ENCODE results near the gene UFD1.

The UFD1 gene

DNA sequence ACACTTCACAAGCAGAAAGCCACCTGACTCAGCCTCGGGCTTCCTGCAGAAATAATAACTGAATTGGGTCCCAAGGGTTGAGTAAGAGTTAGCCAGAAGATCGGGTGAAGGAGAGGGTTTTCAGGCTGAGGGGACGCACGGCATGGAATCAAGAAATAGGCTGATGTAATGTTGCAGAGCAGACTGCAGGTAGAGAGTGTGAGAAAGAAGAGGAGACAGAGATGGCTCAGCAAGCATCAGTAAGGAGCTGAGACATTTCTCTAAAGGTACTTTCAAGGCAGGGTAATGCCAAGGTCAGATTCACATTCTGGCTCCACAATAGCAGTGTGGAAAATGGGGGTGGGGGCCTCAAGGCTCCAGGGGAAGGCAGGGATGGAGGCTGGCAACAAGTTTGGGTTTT lies 66.1 kb downstream of the UFD1 start:
- no peak for TF ChIP-seq ZBTB7A (IDR thresholded peaks at IDR 0.05; ENCODE audit: low read depth)
- TF ChIP-seq RAD21 (IDR thresholded peaks at IDR 0.05; ENCODE audit: low read depth) = no peak
- no peak for TF ChIP-seq YY1 (IDR thresholded peaks at IDR 0.05; ENCODE audit: low read depth)
- no peak for TF ChIP-seq CEBPB (IDR thresholded peaks at IDR 0.05)
- TF ChIP-seq FOXM1 (IDR thresholded peaks at IDR 0.05; ENCODE audit: borderline replicate concordance, low read depth) = no peak
- TF ChIP-seq EGR1 (IDR thresholded peaks at IDR 0.05) = no peak
- TF ChIP-seq TEAD4 (IDR thresholded peaks at IDR 0.05) = no peak
- TF ChIP-seq, protein P1, sequence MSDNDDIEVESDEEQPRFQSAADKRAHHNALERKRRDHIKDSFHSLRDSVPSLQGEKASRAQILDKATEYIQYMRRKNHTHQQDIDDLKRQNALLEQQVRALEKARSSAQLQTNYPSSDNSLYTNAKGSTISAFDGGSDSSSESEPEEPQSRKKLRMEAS (IDR thresholded peaks at IDR 0.05) = no peak
- TF ChIP-seq, protein P2, sequence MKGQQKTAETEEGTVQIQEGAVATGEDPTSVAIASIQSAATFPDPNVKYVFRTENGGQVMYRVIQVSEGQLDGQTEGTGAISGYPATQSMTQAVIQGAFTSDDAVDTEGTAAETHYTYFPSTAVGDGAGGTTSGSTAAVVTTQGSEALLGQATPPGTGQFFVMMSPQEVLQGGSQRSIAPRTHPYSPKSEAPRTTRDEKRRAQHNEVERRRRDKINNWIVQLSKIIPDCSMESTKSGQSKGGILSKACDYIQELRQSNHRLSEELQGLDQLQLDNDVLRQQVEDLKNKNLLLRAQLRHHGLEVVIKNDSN (IDR thresholded peaks at IDR 0.05) = no peak

DNA sequence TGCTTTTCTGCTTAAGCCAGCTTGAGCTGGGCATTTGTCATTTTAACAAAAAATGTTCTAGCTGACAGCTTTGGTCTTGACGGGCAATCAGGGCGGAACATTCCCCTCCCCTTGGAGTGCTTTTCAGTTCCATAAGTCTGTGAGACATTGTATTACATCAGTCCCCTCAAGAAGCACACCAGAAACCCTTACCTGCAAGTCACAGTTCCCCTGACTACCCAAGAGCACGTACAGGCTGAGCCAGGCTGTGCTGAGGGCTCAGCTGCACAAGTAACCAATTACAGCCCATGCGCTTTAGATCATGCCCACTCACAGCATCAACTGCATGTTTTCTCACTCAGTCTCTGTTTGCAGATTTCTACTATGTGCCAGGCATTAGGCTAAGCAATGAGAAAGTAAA lies 66.5 kb downstream of the UFD1 start:
- TF ChIP-seq EGR1 (IDR thresholded peaks at IDR 0.05) = no peak
- TF ChIP-seq CREB1 (IDR thresholded peaks at IDR 0.05; ENCODE audit: low read depth) = no peak
- TF ChIP-seq FOXM1 (IDR thresholded peaks at IDR 0.05; ENCODE audit: borderline replicate concordance, low read depth) = no peak
- TF ChIP-seq NFIC (IDR thresholded peaks at IDR 0.05) = no peak
- TF ChIP-seq, protein P2 (IDR thresholded peaks at IDR 0.05) = no peak
- TF ChIP-seq EP300 (IDR thresholded peaks at IDR 0.05; ENCODE audit: borderline replicate concordance) = no peak
- no peak for TF ChIP-seq CEBPB (IDR thresholded peaks at IDR 0.05)
- TF ChIP-seq TAF1 (IDR thresholded peaks at IDR 0.05; ENCODE audit: low read depth) = no peak
- TF ChIP-seq, protein P3, sequence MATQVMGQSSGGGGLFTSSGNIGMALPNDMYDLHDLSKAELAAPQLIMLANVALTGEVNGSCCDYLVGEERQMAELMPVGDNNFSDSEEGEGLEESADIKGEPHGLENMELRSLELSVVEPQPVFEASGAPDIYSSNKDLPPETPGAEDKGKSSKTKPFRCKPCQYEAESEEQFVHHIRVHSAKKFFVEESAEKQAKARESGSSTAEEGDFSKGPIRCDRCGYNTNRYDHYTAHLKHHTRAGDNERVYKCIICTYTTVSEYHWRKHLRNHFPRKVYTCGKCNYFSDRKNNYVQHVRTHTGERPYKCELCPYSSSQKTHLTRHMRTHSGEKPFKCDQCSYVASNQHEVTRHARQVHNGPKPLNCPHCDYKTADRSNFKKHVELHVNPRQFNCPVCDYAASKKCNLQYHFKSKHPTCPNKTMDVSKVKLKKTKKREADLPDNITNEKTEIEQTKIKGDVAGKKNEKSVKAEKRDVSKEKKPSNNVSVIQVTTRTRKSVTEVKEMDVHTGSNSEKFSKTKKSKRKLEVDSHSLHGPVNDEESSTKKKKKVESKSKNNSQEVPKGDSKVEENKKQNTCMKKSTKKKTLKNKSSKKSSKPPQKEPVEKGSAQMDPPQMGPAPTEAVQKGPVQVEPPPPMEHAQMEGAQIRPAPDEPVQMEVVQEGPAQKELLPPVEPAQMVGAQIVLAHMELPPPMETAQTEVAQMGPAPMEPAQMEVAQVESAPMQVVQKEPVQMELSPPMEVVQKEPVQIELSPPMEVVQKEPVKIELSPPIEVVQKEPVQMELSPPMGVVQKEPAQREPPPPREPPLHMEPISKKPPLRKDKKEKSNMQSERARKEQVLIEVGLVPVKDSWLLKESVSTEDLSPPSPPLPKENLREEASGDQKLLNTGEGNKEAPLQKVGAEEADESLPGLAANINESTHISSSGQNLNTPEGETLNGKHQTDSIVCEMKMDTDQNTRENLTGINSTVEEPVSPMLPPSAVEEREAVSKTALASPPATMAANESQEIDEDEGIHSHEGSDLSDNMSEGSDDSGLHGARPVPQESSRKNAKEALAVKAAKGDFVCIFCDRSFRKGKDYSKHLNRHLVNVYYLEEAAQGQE (IDR thresholded peaks at IDR 0.05; ENCODE audit: low read depth) = no peak
- TF ChIP-seq RAD21 (IDR thresholded peaks at IDR 0.05; ENCODE audit: low read depth) = no peak

DNA sequence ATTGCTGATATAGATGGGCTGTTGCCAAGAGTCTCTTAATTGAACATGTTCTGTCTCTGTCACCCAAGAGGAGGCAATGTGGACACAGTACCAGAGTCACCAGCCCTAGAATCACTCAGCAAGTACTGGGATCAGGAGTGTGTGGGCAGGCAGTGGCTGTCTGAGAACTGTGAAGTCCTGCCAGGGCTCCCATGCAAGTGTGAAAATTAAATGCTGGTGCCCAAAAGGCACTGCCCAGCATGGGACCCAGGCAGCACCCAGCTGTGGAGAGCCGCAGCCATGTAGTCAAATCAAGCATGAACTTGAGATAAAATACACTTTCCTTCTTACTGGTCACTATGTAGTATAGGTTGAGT lies 67.3 kb downstream of the UFD1 start:
- TF ChIP-seq, protein P3 (IDR thresholded peaks at IDR 0.05; ENCODE audit: low read depth) = no peak
- TF ChIP-seq NFIC (IDR thresholded peaks at IDR 0.05) = no peak
- TF ChIP-seq TEAD4 (IDR thresholded peaks at IDR 0.05) = no peak
- TF ChIP-seq RAD21 (IDR thresholded peaks at IDR 0.05; ENCODE audit: low read depth) = no peak
- TF ChIP-seq ZBTB7A (IDR thresholded peaks at IDR 0.05; ENCODE audit: low read depth) = no peak
- TF ChIP-seq EP300 (IDR thresholded peaks at IDR 0.05; ENCODE audit: borderline replicate concordance) = no peak
- no peak for TF ChIP-seq TAF1 (IDR thresholded peaks at IDR 0.05; ENCODE audit: low read depth)
- TF ChIP-seq YY1 (IDR thresholded peaks at IDR 0.05; ENCODE audit: low read depth) = no peak
- no peak for TF ChIP-seq EGR1 (IDR thresholded peaks at IDR 0.05)
- TF ChIP-seq FOXM1 (IDR thresholded peaks at IDR 0.05; ENCODE audit: borderline replicate concordance, low read depth) = no peak
- TF ChIP-seq TCF12 (IDR thresholded peaks at IDR 0.05; ENCODE audit: low read depth) = no peak
- TF ChIP-seq CREB1 (IDR thresholded peaks at IDR 0.05; ENCODE audit: low read depth) = no peak
- TF ChIP-seq, protein P2 (IDR thresholded peaks at IDR 0.05) = no peak
- TF ChIP-seq CEBPB (IDR thresholded peaks at IDR 0.05) = no peak
- TF ChIP-seq, protein P1 (IDR thresholded peaks at IDR 0.05) = no peak

DNA sequence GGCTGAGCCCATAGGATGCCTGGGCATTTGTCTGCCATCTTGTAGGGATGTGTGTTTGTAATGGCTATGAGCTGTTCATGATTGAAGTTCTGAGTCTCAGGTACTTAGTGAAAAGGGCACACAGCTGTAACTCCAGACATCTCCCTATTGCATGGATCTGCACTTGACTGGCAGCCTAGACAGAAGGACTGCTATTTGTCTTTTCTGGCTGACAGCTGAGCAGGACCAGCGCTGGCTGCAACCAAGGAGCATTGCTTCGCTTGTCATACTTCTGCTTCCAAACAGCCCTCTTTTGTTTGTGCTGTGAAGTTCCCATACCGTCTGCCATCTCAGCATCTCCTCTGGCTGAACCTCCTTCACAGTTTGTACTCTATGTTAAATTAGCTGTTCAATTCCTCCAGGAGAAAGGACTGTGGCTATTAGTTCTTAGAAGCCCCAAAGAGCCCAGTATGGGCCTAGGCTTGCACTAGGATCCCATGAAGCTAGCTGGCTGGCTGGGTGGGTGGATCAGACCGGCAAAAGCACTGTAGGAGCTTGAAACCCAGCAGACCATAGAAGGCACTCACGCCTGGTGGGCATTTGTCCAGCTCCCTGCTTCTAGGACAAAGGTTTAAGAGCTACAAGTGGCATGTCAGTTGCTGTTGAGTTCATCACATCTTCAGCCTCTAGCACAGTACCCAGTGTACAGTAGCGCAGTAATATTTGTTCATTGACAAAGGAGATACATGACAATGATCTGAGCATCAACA lies 67.9 kb downstream of the UFD1 start:
- TF ChIP-seq YY1 (IDR thresholded peaks at IDR 0.05; ENCODE audit: low read depth) (no peak), NFIC (IDR thresholded peaks at IDR 0.05) (no peak), CEBPB (IDR thresholded peaks at IDR 0.05) (no peak), ZBTB7A (IDR thresholded peaks at IDR 0.05; ENCODE audit: low read depth) (no peak), RAD21 (IDR thresholded peaks at IDR 0.05; ENCODE audit: low read depth) (no peak), EGR1 (IDR thresholded peaks at IDR 0.05) (no peak), CREB1 (IDR thresholded peaks at IDR 0.05; ENCODE audit: low read depth) (no peak), EP300 (IDR thresholded peaks at IDR 0.05; ENCODE audit: borderline replicate concordance) (no peak), TAF1 (IDR thresholded peaks at IDR 0.05; ENCODE audit: low read depth) (no peak), FOXM1 (IDR thresholded peaks at IDR 0.05; ENCODE audit: borderline replicate concordance, low read depth) (no peak), TCF12 (IDR thresholded peaks at IDR 0.05; ENCODE audit: low read depth) (no peak), TEAD4 (IDR thresholded peaks at IDR 0.05) (no peak)
- TF ChIP-seq, protein P3 (IDR thresholded peaks at IDR 0.05; ENCODE audit: low read depth) = no peak
- TF ChIP-seq, protein P2 (IDR thresholded peaks at IDR 0.05) = no peak
- TF ChIP-seq, protein P1 (IDR thresholded peaks at IDR 0.05) = no peak
